ENCODE measurements around the gene TKTL2.

DNA sequence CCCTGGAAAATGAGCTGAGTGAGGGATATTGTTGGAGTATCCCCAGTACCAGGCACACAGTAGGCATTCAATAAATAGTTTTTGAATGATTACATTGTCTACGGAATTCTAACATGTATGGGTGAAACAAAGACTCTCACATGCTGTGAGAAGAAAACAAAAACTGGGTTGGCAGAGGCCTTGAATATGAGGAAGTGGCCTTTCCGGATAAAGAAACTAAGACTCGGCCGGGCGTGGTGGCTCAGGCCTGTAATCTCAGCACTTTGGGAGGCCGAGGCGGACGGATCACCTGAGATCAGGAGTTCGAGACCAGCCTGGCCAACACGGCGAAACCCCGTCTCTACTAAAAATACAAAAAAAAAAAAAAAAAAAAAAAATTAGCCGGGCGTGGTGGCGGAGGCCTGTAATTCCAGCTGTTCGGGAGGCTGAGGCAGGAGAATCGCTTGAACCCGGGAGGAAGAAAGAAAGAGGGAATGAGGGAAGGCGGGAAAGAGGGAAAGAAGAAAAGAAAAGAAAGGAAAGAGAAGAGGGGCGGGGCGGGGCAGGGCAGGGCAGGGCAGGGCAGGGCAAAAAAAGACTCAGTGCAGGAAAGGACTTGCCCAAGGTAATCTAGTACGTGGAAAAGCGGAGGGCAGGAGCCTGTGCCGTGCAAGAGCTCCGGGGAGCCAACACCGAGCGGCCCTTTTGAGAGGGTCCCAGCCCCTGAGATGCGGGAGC is 20.2 kb upstream of the TKTL2 start:
- TF ChIP-seq CTCF (IDR thresholded peaks at IDR 0.05): no peak
- TF ChIP-seq POLR2A (IDR thresholded peaks at IDR 0.05): no peak

All from transverse colon (tissue), 3 donors.